HCEC 1CT (cell line): Measurements from ENCODE around the gene STAMBP.
"Not testable (repeated sequence)": the region's sequence is repeated elsewhere in the genome, so short reads cannot be mapped to it uniquely, and the experiment has no call there.

Experiments used
- DNase-seq: peaks from one replicate; pipeline ENCODE4 v3.0.0-alpha.2; 2017

The STAMBP gene

GRCh38 chr2:73828818-73829570, at the start of gene STAMBP:
TSS of gene STAMBP (plus strand) at chr2:73828961. CDS start at chr2:73830857, 1,896 bp downstream.
- DNase-seq: peak; percentile 96

- DNase-seq: peak; percentile 84
Observed at GRCh38 chr2:73779467-73780236, 49.1 kb upstream of the STAMBP start, which contains the start of gene DUSP11. TSS of gene DUSP11 (minus strand) at chr2:73780103. CDS start at chr2:73779974, 129 bp downstream.

- DNase-seq: no peak
Observed at GRCh38 chr2:73780237-73780582, 48.6 kb upstream of the STAMBP start.

- DNase-seq: not testable (repeated sequence)
Observed at GRCh38 chr2:73783402-73783801, 45.4 kb upstream of the STAMBP start.

- not testable (repeated sequence) for DNase-seq
Observed at GRCh38 chr2:73783883-73784282, 44.9 kb upstream of the STAMBP start, which contains the start of gene C2orf78. TSS of gene C2orf78 (plus strand) at chr2:73784183. CDS start at chr2:73784310, 127 bp downstream.

GRCh38 chr2:73811878-73812277, 16.9 kb upstream of the STAMBP start:
- no peak for DNase-seq

- no peak for DNase-seq
Observed at GRCh38 chr2:73812635-73813034, 16.1 kb upstream of the STAMBP start.

GRCh38 chr2:73818296-73818695, 10.5 kb upstream of the STAMBP start:
- no peak for DNase-seq

GRCh38 chr2:73821227-73821626, 7.5 kb upstream of the STAMBP start:
- DNase-seq: no peak

- DNase-seq: no peak
Observed at GRCh38 chr2:73821669-73822068, 7.1 kb upstream of the STAMBP start.

GRCh38 chr2:73822276-73822675, 6.5 kb upstream of the STAMBP start:
- no peak for DNase-seq

- no peak for DNase-seq
Observed at GRCh38 chr2:73822991-73823390, 5.8 kb upstream of the STAMBP start.

- no peak for DNase-seq
Observed at GRCh38 chr2:73823416-73823815, 5.3 kb upstream of the STAMBP start.

GRCh38 chr2:73823916-73824523, 4.7 kb upstream of the STAMBP start:
- DNase-seq: peak; percentile 65

- no peak for DNase-seq
Observed at GRCh38 chr2:73825408-73825807, 3.4 kb upstream of the STAMBP start.

- DNase-seq: peak; percentile 53
Observed at GRCh38 chr2:73827018-73827417, 1.7 kb upstream of the STAMBP start.

GRCh38 chr2:73827660-73828388, 937 bp upstream of the STAMBP start:
- no peak for DNase-seq

- DNase-seq: no peak
Observed at GRCh38 chr2:73828389-73828817, 358 bp upstream of the STAMBP start.

- peak; percentile 96 for DNase-seq
Observed at GRCh38 chr2:73830871-73831401, 2.2 kb downstream of the STAMBP start.

GRCh38 chr2:73832930-73833329, 4.2 kb downstream of the STAMBP start:
- DNase-seq: peak; percentile 57

- no peak for DNase-seq
Observed at GRCh38 chr2:73836141-73836943, 7.6 kb downstream of the STAMBP start.
